Large intestine (tissue), 3 donors: Measurements from ENCODE around the gene PTPRG. TPM values are rescaled to one million over a fixed set of nuclear protein-coding genes. Genes with fewer than 3 reads are reported as not detected.
A peak's percentile ranks its signal among the peaks of the same experiment; 100 is the strongest.

ENCODE experiments used
- DNase-seq, 2 donors: peaks; one replicate each; pipeline versions ENCODE4 v3.0.0 to v3.0.0-alpha.2; 2013
- H3K27ac ChIP-seq: one replicate; pipeline ENCODE4 v1.5.1; 2013; ENCODE audit warnings: low read length
- H3K27me3 ChIP-seq: 2 replicates; pipeline ENCODE4 v1.6.1; 2013; ENCODE audit warnings: low read length; ENCODE audit not compliant: control insufficient read depth, insufficient read depth
- H3K36me3 ChIP-seq: 2 replicates; pipeline ENCODE4 v1.6.1; 2013; ENCODE audit warnings: low read length; ENCODE audit not compliant: control insufficient read depth, insufficient read depth
- H3K4me1 ChIP-seq: one replicate; pipeline ENCODE4 v1.6.1; 2013; ENCODE audit warnings: low read length; ENCODE audit not compliant: control insufficient read depth, insufficient read depth
- H3K4me3 ChIP-seq: one replicate; pipeline ENCODE4 v1.5.1; 2013; ENCODE audit warnings: low read length
- H3K9me3 ChIP-seq: one replicate; pipeline ENCODE4 v1.6.1; 2013; ENCODE audit warnings: mild to moderate bottlenecking, low read depth, low read length, moderate library complexity; ENCODE audit not compliant: control insufficient read depth
- WGBS: methylation state at CpG from one replicate; pipeline ENCODE4 v1.1.5; 2013; ENCODE audit warnings: low lambda C conversion rate; ENCODE audit not compliant: insufficient coverage; 5-methylcytosine and 5-hydroxymethylcytosine counted together
- polyA plus RNA-seq: library from polyadenylated mRNA; unstranded; fragments of 120-200 nt; gene quantifications from one replicate; pipeline ENCODE4 v1.2.1, GENCODE V29; 2013

Gene PTPRG
- polyA plus RNA-seq, 1 donor: 18.3 TPM

GRCh38 chr3:61944726-61945125, 383.4 kb downstream of the PTPRG start:
- DNase-seq: no peak
- Histone ChIP-seq H3K9me3 (no peaks in the 10 kb centered on the region), H3K4me3 (no peak overlapping the region), H3K36me3 (no peaks in the 10 kb centered on the region), H3K27ac (no peak overlapping the region), H3K27me3 (no peaks in the 10 kb centered on the region), H3K4me1 (no peaks in the 10 kb centered on the region)
- WGBS: 100% methylated on average over 1 of the region's 6 CpGs

- H3K9me3 ChIP-seq: no peaks in the 10 kb centered on the region
- no peaks in the 10 kb centered on the region for H3K4me1 ChIP-seq
- WGBS: no CpG with 5 or more reads among the region's 3 CpGs
- no peaks in the 10 kb centered on the region for H3K27me3 ChIP-seq
- no peak overlapping the region for H3K27ac ChIP-seq
- H3K4me3 ChIP-seq: no peak overlapping the region
- no peaks in the 10 kb centered on the region for H3K36me3 ChIP-seq
- DNase-seq: no peak
Measured at GRCh38 chr3:61945657-61946056, 384.3 kb downstream of the PTPRG start.

- DNase-seq: peak in 1 of 2 donors; percentile 43
- Histone ChIP-seq H3K27me3 (no peaks in the 10 kb centered on the region), H3K4me3 (no peak overlapping the region), H3K9me3 (no peaks in the 10 kb centered on the region), H3K4me1 (no peaks in the 10 kb centered on the region), H3K36me3 (no peaks in the 10 kb centered on the region), H3K27ac (no peak overlapping the region)
- WGBS: 65% methylated on average over 4 of the region's 7 CpGs
Measured at GRCh38 chr3:61946570-61947324, 385.4 kb downstream of the PTPRG start.

- no peak overlapping the region for H3K4me3 ChIP-seq
- no peak overlapping the region for H3K27ac ChIP-seq
- 100% methylated on average over 2 of the region's 4 CpGs for WGBS
- H3K27me3 ChIP-seq: no peaks in the 10 kb centered on the region
- no peak for DNase-seq
- no peaks in the 10 kb centered on the region for H3K9me3 ChIP-seq
- H3K4me1 ChIP-seq: no peaks in the 10 kb centered on the region
- no peaks in the 10 kb centered on the region for H3K36me3 ChIP-seq
Measured at GRCh38 chr3:61947456-61947855, 386.1 kb downstream of the PTPRG start.

GRCh38 chr3:61948699-61949305, 387.4 kb downstream of the PTPRG start:
- Histone ChIP-seq H3K9me3 (no peaks in the 10 kb centered on the region), H3K4me1 (no peaks in the 10 kb centered on the region), H3K36me3 (no peaks in the 10 kb centered on the region), H3K4me3 (no peak overlapping the region), H3K27ac (no peak overlapping the region), H3K27me3 (no peaks in the 10 kb centered on the region)
- 89% methylated on average over 2 of the region's 5 CpGs for WGBS
- no peak for DNase-seq

GRCh38 chr3:61954097-61954540, 392.7 kb downstream of the PTPRG start:
- Histone ChIP-seq H3K27me3 (no peaks in the 10 kb centered on the region), H3K4me3 (no peak overlapping the region), H3K27ac (no peak overlapping the region), H3K9me3 (no peaks in the 10 kb centered on the region), H3K36me3 (no peaks in the 10 kb centered on the region), H3K4me1 (no peaks in the 10 kb centered on the region)
- DNase-seq: no peak
- WGBS: 100% methylated on average over 1 of the region's 2 CpGs

- Histone ChIP-seq H3K27me3 (no peaks in the 10 kb centered on the region), H3K36me3 (no peaks in the 10 kb centered on the region), H3K4me3 (no peak overlapping the region), H3K9me3 (no peaks in the 10 kb centered on the region), H3K27ac (no peak overlapping the region), H3K4me1 (no peaks in the 10 kb centered on the region)
- no peak for DNase-seq
- no CpG with 5 or more reads among the region's 2 CpGs for WGBS
Measured at GRCh38 chr3:61955483-61955882, 394.1 kb downstream of the PTPRG start.

GRCh38 chr3:61956236-61956635, 394.9 kb downstream of the PTPRG start:
- Histone ChIP-seq H3K4me1 (no peaks in the 10 kb centered on the region), H3K4me3 (no peak overlapping the region), H3K36me3 (no peaks in the 10 kb centered on the region), H3K27me3 (no peaks in the 10 kb centered on the region), H3K27ac (no peak overlapping the region), H3K9me3 (no peaks in the 10 kb centered on the region)
- no peak for DNase-seq
- WGBS: no CpG with 5 or more reads among the region's 5 CpGs

- no peak overlapping the region for H3K4me3 ChIP-seq
- H3K27ac ChIP-seq: no peak overlapping the region
Measured at GRCh38 chr3:61957259-61957658, 395.9 kb downstream of the PTPRG start.

GRCh38 chr3:61960976-61961375, 399.6 kb downstream of the PTPRG start:
- H3K36me3 ChIP-seq: no peaks in the 10 kb centered on the region
- no peak for DNase-seq
- H3K27me3 ChIP-seq: no peaks in the 10 kb centered on the region
- no peak overlapping the region for H3K4me3 ChIP-seq
- H3K4me1 ChIP-seq: no peaks in the 10 kb centered on the region
- H3K9me3 ChIP-seq: no peaks in the 10 kb centered on the region
- H3K27ac ChIP-seq: no peak overlapping the region

More at GRCh38 chr3:61957259-61957658, 395.9 kb downstream of the PTPRG start:
- Histone ChIP-seq H3K9me3 (no peaks in the 10 kb centered on the region), H3K27me3 (no peaks in the 10 kb centered on the region), H3K4me1 (no peaks in the 10 kb centered on the region), H3K36me3 (no peaks in the 10 kb centered on the region)
- DNase-seq: no peak
- WGBS: 100% methylated on average over 1 of the region's 2 CpGs

- Histone ChIP-seq H3K4me1 (no peaks in the 10 kb centered on the region), H3K9me3 (no peaks in the 10 kb centered on the region), H3K27me3 (no peaks in the 10 kb centered on the region), H3K4me3 (no peak overlapping the region), H3K36me3 (no peaks in the 10 kb centered on the region), H3K27ac (no peak overlapping the region)
- no peak for DNase-seq
- no CpG with 5 or more reads among the region's 3 CpGs for WGBS
Measured at GRCh38 chr3:61961900-61962299, 400.5 kb downstream of the PTPRG start.
